Naive B cell (primary cell): ENCODE measurements around the gene CASQ2. TPM values are rescaled to one million over a fixed set of nuclear protein-coding genes. Genes with fewer than 3 reads are reported as not detected.

Experiments used
- ATAC-seq, 2 donors: fragments of 150-1000 bp; cut with Tn5 transposase; 2 replicates each; pipeline ENCODE4 v1.10.0; 2021; ENCODE audit warnings: low read depth in 2 of 2, mild to moderate bottlenecking in 2 of 2, moderate library complexity in 2 of 2
- DNase-seq: peaks from one replicate; pipeline ENCODE4 v3.0.0; 2022
- H3K27ac Mint-ChIP-seq, 6 donors: one replicate each; pipeline ENCODE4 v1.8.0; 2020 to 2022; ENCODE audit warnings: mild to moderate bottlenecking in 6 of 6, mixed read lengths in 6 of 6, moderate library complexity in 5 of 6, inconsistent platforms in 2 of 6
- H3K27me3 Mint-ChIP-seq, 3 donors: one replicate each; pipeline ENCODE4 v1.8.0; 2021 to 2022; ENCODE audit warnings: mixed read lengths in 3 of 3, mild to moderate bottlenecking in 1 of 3
- H3K36me3 Mint-ChIP-seq, 2 donors: one replicate each; pipeline ENCODE4 v1.8.0; 2020 to 2022; ENCODE audit warnings: mixed read lengths in 2 of 2, inconsistent platforms in 1 of 2, mild to moderate bottlenecking in 1 of 2
- H3K4me1 Mint-ChIP-seq, 3 donors: one replicate each; pipeline ENCODE4 v1.8.0; 2020 to 2022; ENCODE audit warnings: mixed read lengths in 3 of 3, inconsistent platforms in 1 of 3, mild to moderate bottlenecking in 1 of 3, moderate library complexity in 1 of 3
- H3K4me3 Mint-ChIP-seq, 8 donors: one replicate each; pipeline ENCODE4 v1.8.0; 2020 to 2022; ENCODE audit warnings: mild to moderate bottlenecking in 8 of 8, mixed read lengths in 8 of 8, moderate library complexity in 8 of 8, inconsistent platforms in 2 of 8
- H3K9me3 Mint-ChIP-seq, 7 donors: one replicate each; pipeline ENCODE4 v1.8.0; 2020 to 2022; ENCODE audit warnings: mixed read lengths in 7 of 7, mild to moderate bottlenecking in 5 of 7, inconsistent platforms in 2 of 7, moderate library complexity in 1 of 7
- polyA plus RNA-seq, 6 donors: library from polyadenylated mRNA; unstranded; fragments of 300-500 nt; fragmentation: Illumina TruSeq; gene quantifications; one replicate each; pipeline ENCODE4 v1.2.3, GENCODE V29; 2021; ENCODE audit warnings: low read depth in 6 of 6

CASQ2 gene
- polyA plus RNA-seq, 6 donors from 2014 or later: not detected

GRCh38 chr1:115690972-115691371 is 77.5 kb downstream of the CASQ2 start:
- no peaks in the 10 kb centered on the region for H3K9me3 Mint-ChIP-seq
- no peak for ATAC-seq
- H3K4me1 Mint-ChIP-seq: no peaks in the 10 kb centered on the region
- no peak overlapping the region for H3K4me3 Mint-ChIP-seq
- no peaks in the 10 kb centered on the region for H3K27me3 Mint-ChIP-seq
- DNase-seq: no peak
- H3K27ac Mint-ChIP-seq: no peak overlapping the region
- H3K36me3 Mint-ChIP-seq: no peaks in the 10 kb centered on the region

- Mint-ChIP-seq H3K4me3 (no peak overlapping the region), H3K36me3 (no peaks in the 10 kb centered on the region), H3K27me3 (no peaks in the 10 kb centered on the region), H3K27ac (no peak overlapping the region), H3K9me3 (no peaks in the 10 kb centered on the region), H3K4me1 (no peaks in the 10 kb centered on the region)
- ATAC-seq: no peak
- DNase-seq: no peak
These were observed 80.8 kb downstream of the CASQ2 start for GRCh38 chr1:115687744-115688143.

DNA sequence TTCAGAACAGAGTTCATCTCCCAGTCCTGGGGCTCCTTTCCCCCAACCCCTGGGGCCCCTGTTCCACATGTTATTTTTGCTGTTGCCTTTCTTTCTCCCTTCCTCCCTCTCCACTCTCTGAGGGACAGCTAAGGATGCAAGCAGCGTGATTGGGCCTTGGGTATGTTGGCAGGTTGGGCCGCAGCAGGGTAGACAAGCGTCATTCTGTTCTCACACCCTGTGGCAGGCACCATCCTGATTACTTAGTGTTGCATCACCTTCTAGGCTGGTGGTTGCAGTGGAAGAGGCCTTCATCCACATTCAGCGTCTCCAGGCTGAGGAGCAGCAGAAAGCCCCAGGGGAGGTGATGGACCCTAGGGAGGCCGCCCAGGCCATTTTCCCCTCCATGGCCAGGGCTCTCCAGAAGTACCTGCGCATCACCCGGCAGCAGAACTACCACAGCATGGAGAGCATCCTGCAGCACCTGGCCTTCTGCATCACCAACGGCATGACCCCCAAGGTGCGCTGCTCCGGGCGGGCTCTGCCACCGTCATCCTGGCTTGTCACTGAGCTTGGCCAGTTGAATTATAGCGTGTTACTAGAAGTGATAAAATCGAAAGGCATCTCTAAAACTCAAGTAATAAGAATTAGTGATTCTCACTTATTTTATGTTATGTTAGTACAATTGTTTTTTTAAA is 83.3 kb downstream of the CASQ2 start:
- DNase-seq: no peak
- no peaks in the 10 kb centered on the region for H3K4me1 Mint-ChIP-seq
- no peaks in the 10 kb centered on the region for H3K9me3 Mint-ChIP-seq
- H3K27me3 Mint-ChIP-seq: no peaks in the 10 kb centered on the region
- H3K4me3 Mint-ChIP-seq: no peak overlapping the region
- no peak for ATAC-seq
- no peaks in the 10 kb centered on the region for H3K36me3 Mint-ChIP-seq
- no peak overlapping the region for H3K27ac Mint-ChIP-seq

DNA sequence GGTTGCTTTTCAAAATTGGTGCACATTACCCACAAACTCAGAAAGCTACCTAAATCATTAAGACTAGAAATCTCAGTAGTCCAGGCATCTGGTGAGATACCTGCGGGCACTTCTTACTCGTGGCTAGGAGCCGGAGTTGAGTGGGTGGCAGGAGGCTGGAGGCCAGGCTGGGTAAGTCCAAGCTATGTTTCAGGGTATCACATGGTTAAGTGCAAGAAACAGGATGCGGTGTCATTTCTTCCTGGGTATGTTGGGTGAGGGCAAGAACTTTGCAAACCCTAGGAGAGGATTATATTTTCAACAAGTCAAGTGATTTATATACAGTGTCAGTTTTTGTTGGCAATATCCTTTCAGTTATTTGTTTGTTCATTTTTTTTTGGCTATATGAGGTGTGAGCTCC is 85.7 kb downstream of the CASQ2 start:
- no peaks in the 10 kb centered on the region for H3K27me3 Mint-ChIP-seq
- H3K27ac Mint-ChIP-seq: no peak overlapping the region
- H3K9me3 Mint-ChIP-seq: no peaks in the 10 kb centered on the region
- H3K4me3 Mint-ChIP-seq: no peak overlapping the region
- H3K36me3 Mint-ChIP-seq: no peaks in the 10 kb centered on the region
- ATAC-seq: no peak
- DNase-seq: no peak
- H3K4me1 Mint-ChIP-seq: no peaks in the 10 kb centered on the region

- DNase-seq: no peak
- H3K4me1 Mint-ChIP-seq: no peaks in the 10 kb centered on the region
- no peak overlapping the region for H3K4me3 Mint-ChIP-seq
- H3K27ac Mint-ChIP-seq: no peak overlapping the region
- no peaks in the 10 kb centered on the region for H3K27me3 Mint-ChIP-seq
- H3K36me3 Mint-ChIP-seq: no peaks in the 10 kb centered on the region
- no peaks in the 10 kb centered on the region for H3K9me3 Mint-ChIP-seq
- no peak for ATAC-seq
These were observed 87.8 kb downstream of the CASQ2 start for GRCh38 chr1:115680730-115681111.

DNA sequence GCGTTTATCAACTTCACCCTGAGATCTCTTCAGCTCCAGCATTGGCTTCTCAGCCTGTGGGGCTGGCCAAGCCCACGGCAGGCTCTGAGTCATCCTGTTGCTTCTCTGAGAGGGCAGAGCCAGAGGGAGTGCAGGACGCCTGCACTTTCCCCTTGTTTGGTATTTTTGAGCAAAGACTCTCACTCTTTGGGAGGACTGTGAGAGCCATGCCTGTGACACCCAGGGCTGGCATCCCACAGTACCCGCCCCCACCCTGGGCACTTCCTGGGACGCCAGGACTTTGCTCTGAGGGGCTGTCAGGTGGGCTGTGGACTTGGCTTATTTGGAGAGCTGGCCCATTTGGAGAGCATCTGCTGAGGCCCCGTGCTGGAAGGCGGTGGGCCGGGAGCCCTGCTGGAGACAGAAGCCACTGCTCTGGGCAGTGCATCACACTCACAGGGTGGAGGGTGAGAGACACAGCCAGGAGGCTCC is 89.3 kb downstream of the CASQ2 start:
- ATAC-seq (no peak), DNase-seq (no peak)
- Mint-ChIP-seq H3K27ac (no peak overlapping the region), H3K9me3 (no peaks in the 10 kb centered on the region), H3K4me3 (no peak overlapping the region), H3K27me3 (no peaks in the 10 kb centered on the region), H3K4me1 (no peaks in the 10 kb centered on the region), H3K36me3 (no peaks in the 10 kb centered on the region)

DNA sequence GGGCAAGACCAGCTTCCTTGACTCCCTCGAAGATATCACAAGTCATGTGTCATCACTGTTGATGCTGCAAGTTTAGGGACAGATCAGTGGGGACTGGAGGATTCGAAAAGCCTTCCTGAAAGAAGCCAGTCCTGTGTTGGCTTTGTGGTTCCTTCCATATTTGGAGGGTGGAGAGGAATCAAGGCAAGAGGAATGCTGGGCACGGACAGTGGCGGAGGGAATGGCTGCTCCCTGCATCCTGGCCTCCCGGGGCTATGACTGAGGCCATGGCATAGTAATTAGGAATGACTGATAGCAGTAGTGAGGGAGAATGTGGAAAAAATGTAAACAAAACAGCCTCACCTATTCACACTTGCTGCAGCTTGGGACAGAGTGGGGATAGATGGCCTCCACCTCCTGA is 90.4 kb downstream of the CASQ2 start:
- ATAC-seq (no peak), DNase-seq (no peak)
- H3K4me1 Mint-ChIP-seq: no peaks in the 10 kb centered on the region
- H3K27ac Mint-ChIP-seq: no peak overlapping the region
- no peak overlapping the region for H3K4me3 Mint-ChIP-seq
- H3K9me3 Mint-ChIP-seq: no peaks in the 10 kb centered on the region
- H3K36me3 Mint-ChIP-seq: no peaks in the 10 kb centered on the region
- no peaks in the 10 kb centered on the region for H3K27me3 Mint-ChIP-seq

- no peaks in the 10 kb centered on the region for H3K36me3 Mint-ChIP-seq
- H3K9me3 Mint-ChIP-seq: no peaks in the 10 kb centered on the region
- H3K27me3 Mint-ChIP-seq: no peaks in the 10 kb centered on the region
- ATAC-seq (no peak), DNase-seq (no peak)
- no peak overlapping the region for H3K4me3 Mint-ChIP-seq
- H3K4me1 Mint-ChIP-seq: no peaks in the 10 kb centered on the region
- no peak overlapping the region for H3K27ac Mint-ChIP-seq
These were observed 90.9 kb downstream of the CASQ2 start for GRCh38 chr1:115677565-115677964.

- DNase-seq (no peak), ATAC-seq (no peak)
- H3K27ac Mint-ChIP-seq: no peak overlapping the region
- no peaks in the 10 kb centered on the region for H3K27me3 Mint-ChIP-seq
- no peaks in the 10 kb centered on the region for H3K9me3 Mint-ChIP-seq
- no peaks in the 10 kb centered on the region for H3K36me3 Mint-ChIP-seq
- no peaks in the 10 kb centered on the region for H3K4me1 Mint-ChIP-seq
- no peak overlapping the region for H3K4me3 Mint-ChIP-seq
These were observed 91.3 kb downstream of the CASQ2 start for GRCh38 chr1:115677182-115677555.

DNA sequence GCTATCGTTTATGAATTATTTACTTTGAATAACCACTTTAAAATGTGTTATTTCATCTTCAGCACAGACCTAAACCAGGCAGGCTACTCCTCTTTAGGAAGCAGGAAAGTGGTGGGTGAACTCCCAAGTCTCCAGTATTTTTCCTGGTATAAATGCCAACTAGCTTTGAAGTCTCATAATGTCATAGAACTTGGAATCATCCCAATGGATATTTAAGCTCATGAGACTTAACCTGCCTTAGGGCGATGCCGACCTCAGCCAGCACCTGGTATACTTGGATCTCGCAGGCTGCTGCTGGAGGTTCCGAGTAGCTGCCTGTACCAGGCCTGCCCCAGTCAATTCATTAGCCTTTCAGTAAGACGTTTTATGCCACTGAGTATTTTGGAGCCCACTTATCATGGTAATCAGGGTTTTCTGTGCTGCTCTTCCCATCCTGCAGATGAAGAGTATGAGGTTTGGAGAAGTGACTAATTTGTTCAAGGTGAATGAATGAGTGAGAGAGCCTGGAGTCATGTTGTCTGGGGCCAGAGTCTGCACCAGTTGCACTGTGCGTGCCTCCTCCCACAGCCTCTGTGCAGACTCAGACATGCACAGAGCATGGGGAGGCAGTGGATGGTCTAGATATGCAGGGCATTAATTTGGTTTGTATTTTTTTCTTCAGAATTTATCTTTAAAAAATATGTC is 91.9 kb downstream of the CASQ2 start:
- H3K27me3 Mint-ChIP-seq: no peaks in the 10 kb centered on the region
- no peaks in the 10 kb centered on the region for H3K9me3 Mint-ChIP-seq
- no peak for ATAC-seq
- DNase-seq: no peak
- no peak overlapping the region for H3K4me3 Mint-ChIP-seq
- H3K36me3 Mint-ChIP-seq: no peaks in the 10 kb centered on the region
- no peak overlapping the region for H3K27ac Mint-ChIP-seq
- H3K4me1 Mint-ChIP-seq: no peaks in the 10 kb centered on the region

DNA sequence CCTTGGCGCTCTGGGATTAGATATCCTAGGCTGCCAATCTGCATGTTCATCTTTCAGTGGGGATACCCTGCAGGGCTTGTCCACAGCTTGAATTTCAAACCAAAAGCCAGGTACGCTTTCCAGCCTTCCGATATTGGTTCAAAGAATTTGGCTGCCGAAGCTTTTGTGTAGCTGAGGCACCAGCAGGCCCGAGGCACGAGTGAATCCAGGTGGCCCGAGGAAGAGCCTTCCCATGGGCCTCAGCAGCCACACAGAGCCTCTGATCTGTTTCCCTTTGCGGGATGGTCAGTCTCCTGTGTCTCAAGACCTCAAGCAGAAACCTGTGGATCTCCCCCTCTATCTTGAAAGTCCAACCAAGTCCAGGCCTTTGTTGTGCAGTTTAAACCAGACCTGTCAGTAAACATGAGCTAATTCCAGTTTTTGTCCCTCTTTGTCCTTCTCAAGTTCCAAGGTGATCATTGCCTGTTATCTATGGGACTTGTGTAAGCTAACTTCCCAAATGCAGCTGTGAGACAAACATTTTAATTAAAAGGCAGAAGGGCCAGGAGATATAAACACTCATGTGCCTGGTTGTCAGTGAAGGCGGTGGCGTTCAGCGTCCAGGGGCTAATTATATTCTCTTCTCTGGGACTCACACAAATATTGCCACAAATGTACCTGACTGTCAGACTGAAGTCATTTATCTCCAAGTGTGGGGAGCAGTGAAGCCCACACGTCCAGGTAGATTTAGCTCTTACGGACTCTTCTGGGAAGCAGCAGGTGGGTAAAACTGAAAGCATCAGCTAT is 96.1 kb downstream of the CASQ2 start:
- H3K27ac Mint-ChIP-seq: peak overlapping the region in 1 of 6 donors; percentile 46
- peak overlapping the region in 1 of 8 donors; percentile 1 for H3K4me3 Mint-ChIP-seq
- no peaks in the 10 kb centered on the region for H3K36me3 Mint-ChIP-seq
- H3K4me1 Mint-ChIP-seq: no peaks in the 10 kb centered on the region
- ATAC-seq (no peak), DNase-seq (no peak)
- H3K27me3 Mint-ChIP-seq: no peaks in the 10 kb centered on the region
- no peaks in the 10 kb centered on the region for H3K9me3 Mint-ChIP-seq

- no peak for DNase-seq
- no peaks in the 10 kb centered on the region for H3K36me3 Mint-ChIP-seq
- no peak for ATAC-seq
- H3K4me3 Mint-ChIP-seq: no peak overlapping the region
- H3K27ac Mint-ChIP-seq: no peak overlapping the region
- no peaks in the 10 kb centered on the region for H3K9me3 Mint-ChIP-seq
- no peaks in the 10 kb centered on the region for H3K27me3 Mint-ChIP-seq
- no peaks in the 10 kb centered on the region for H3K4me1 Mint-ChIP-seq
These were observed 97.2 kb downstream of the CASQ2 start for GRCh38 chr1:115671176-115671934.

- Mint-ChIP-seq H3K9me3 (no peaks in the 10 kb centered on the region), H3K36me3 (no peaks in the 10 kb centered on the region), H3K4me3 (no peak overlapping the region), H3K27ac (no peak overlapping the region), H3K27me3 (no peaks in the 10 kb centered on the region), H3K4me1 (no peaks in the 10 kb centered on the region)
- no peak for DNase-seq
- ATAC-seq: no peak
These were observed 97.9 kb downstream of the CASQ2 start for GRCh38 chr1:115670476-115671175.
